Tibial artery (tissue), 4 donors: ENCODE measurements around the gene ZNF331.

Source experiments
- DNase-seq, 2 donors: peaks; one replicate each; pipeline ENCODE4 v3.0.0-alpha.2; 2019
- H3K27ac ChIP-seq, 2 donors: fragments of 200-600 bp; sonication (generic) in 1 of 2; 1 replicate in 1 of 2; 2 replicates in 1 of 2; pipeline ENCODE4 v1.5.1; 2018 to 2019; ENCODE audit warnings: mild to moderate bottlenecking in 1 of 2
- H3K27me3 ChIP-seq, 2 donors: fragments of 200-600 bp; sonication (generic) in 1 of 2; one replicate each; pipeline versions ENCODE4 v1.5.1 to v1.6.0; 2016 to 2019
- H3K36me3 ChIP-seq, 3 donors: fragments of 200-600 bp; sonication (generic) in 2 of 3; one replicate each; pipeline ENCODE4 v1.5.1; 2016 to 2019; ENCODE audit warnings: mild to moderate bottlenecking in 2 of 3
- H3K4me1 ChIP-seq, 4 donors: fragments of 200-600 bp; sonication (generic) in 2 of 4; 1 replicate in 3 of 4; 2 replicates in 1 of 4; pipeline ENCODE4 v1.5.1; 2016 to 2019
- H3K4me3 ChIP-seq, 2 donors: fragments of 200-600 bp; sonication (generic) in 1 of 2; 1 replicate in 1 of 2; 2 replicates in 1 of 2; pipeline ENCODE4 v1.5.1; 2018 to 2019; ENCODE audit warnings: mild to moderate bottlenecking in 2 of 2
- H3K9me3 ChIP-seq, 3 donors: fragments of 200-600 bp; sonication (generic) in 1 of 3; one replicate each; pipeline ENCODE4 v1.5.1; 2016 to 2019
- CTCF ChIP-seq, 2 experiments: fragments of 200-600 bp in 1 of 2; fragments of 450-650 bp in 1 of 2; IDR thresholded peaks; one replicate each; pipeline ENCODE4 v1.5.1; 2017 to 2019; ENCODE audit warnings: antibody characterized with exemption in 2 of 2, mild to moderate bottlenecking in 1 of 2, moderate library complexity in 1 of 2
- intact Hi-C: fragments of 100-400 bp; cut with DNase I; formaldehyde crosslinking; loops from one replicate; pipeline ENCODE4 v1.15.0; 2023; ENCODE audit warnings: low total_unique reads

The ZNF331 gene

GRCh38 chr19:53538378-53539109 is 599 bp downstream of the ZNF331 start:
- H3K9me3 ChIP-seq: no peaks in the 10 kb centered on the region
- peak overlapping the region; percentile 87 to 88 for H3K27ac ChIP-seq
- peaks cover 8 to 13% (median 13%) of the 10 kb centered on the region in 3 donors for H3K36me3 ChIP-seq
- intact Hi-C loops: no loop called here
- no peak for DNase-seq
- no peak for TF ChIP-seq CTCF (IDR thresholded peaks at IDR 0.05)
- H3K4me3 ChIP-seq: peak overlapping the region; percentile 64 to 77
- H3K4me1 ChIP-seq: peaks cover 0 to 9% (median 2%) of the 10 kb centered on the region in 4 donors
- no peaks in the 10 kb centered on the region for H3K27me3 ChIP-seq

GRCh38 chr19:53540091-53540490 is 2.1 kb downstream of the ZNF331 start:
- Histone ChIP-seq H3K27me3 (no peaks in the 10 kb centered on the region), H3K4me3 (peak overlapping the region in 1 of 2 donors; percentile 64), H3K36me3 (peaks cover 8 to 17% (median 13%) of the 10 kb centered on the region in 3 donors), H3K9me3 (no peaks in the 10 kb centered on the region), H3K4me1 (peaks cover 0 to 9% (median 2%) of the 10 kb centered on the region in 4 donors), H3K27ac (peak overlapping the region in 1 of 2 donors; percentile 87)
- intact Hi-C loops: no loop called here
- no peak for TF ChIP-seq CTCF (IDR thresholded peaks at IDR 0.05)
- no peak for DNase-seq

- Histone ChIP-seq H3K9me3 (no peaks in the 10 kb centered on the region), H3K36me3 (peaks cover 13 to 24% (median 16%) of the 10 kb centered on the region in 3 donors), H3K27ac (no peak overlapping the region), H3K4me3 (no peak overlapping the region), H3K27me3 (no peaks in the 10 kb centered on the region), H3K4me1 (peaks cover 0 to 9% (median 2%) of the 10 kb centered on the region in 4 donors)
- intact Hi-C loops: no loop called here
- no peak for TF ChIP-seq CTCF (IDR thresholded peaks at IDR 0.05)
- DNase-seq: no peak
These were observed 4.0 kb downstream of the ZNF331 start for GRCh38 chr19:53541971-53542370.

- Histone ChIP-seq H3K9me3 (no peaks in the 10 kb centered on the region), H3K27ac (peak overlapping the region in 1 of 2 donors; percentile 51), H3K36me3 (peaks cover 5 to 24% (median 16%) of the 10 kb centered on the region in 3 donors), H3K27me3 (no peaks in the 10 kb centered on the region), H3K4me3 (no peak overlapping the region), H3K4me1 (peaks cover 0 to 9% (median 0%) of the 10 kb centered on the region in 4 donors)
- intact Hi-C loops: no loop called here
- TF ChIP-seq CTCF (IDR thresholded peaks at IDR 0.05): no peak
- no peak for DNase-seq
These were observed 7.5 kb downstream of the ZNF331 start for GRCh38 chr19:53545271-53546065.

- peak overlapping the region in 1 of 2 donors; percentile 54 for H3K27ac ChIP-seq
- H3K36me3 ChIP-seq: peaks cover 4 to 21% (median 10%) of the 10 kb centered on the region in 3 donors
- no peaks in the 10 kb centered on the region for H3K9me3 ChIP-seq
- TF ChIP-seq CTCF (IDR thresholded peaks at IDR 0.05): no peak
- no peak overlapping the region for H3K4me3 ChIP-seq
- no peak for DNase-seq
- intact Hi-C loops: no loop called here
- peaks cover 0 to 9% (median 0%) of the 10 kb centered on the region in 4 donors for H3K4me1 ChIP-seq
- H3K27me3 ChIP-seq: no peaks in the 10 kb centered on the region
These were observed 9.0 kb downstream of the ZNF331 start for GRCh38 chr19:53546758-53547513.
